ENCODE data around the gene RCHY1. TPM values are rescaled to one million over a fixed set of nuclear protein-coding genes. Genes with fewer than 3 reads are reported as not detected.

The RCHY1 gene
- total RNA-seq, 6 donors from 2014 or later = 4.1 to 39.5 (median 26.1) TPM

GRCh38 chr4:75505630-75506029 is 8.6 kb downstream of the RCHY1 start:
- Histone ChIP-seq H3K27ac (no peak overlapping the region), H3K36me3 (peaks cover 0 to 64% (median 24%) of the 10 kb centered on the region in 4 donors), H3K4me1 (peaks cover 6 to 9% (median 8%) of the 10 kb centered on the region in 4 donors), H3K4me3 (no peak overlapping the region), H3K27me3 (no peaks in the 10 kb centered on the region), H3K9me3 (no peaks in the 10 kb centered on the region)
- WGBS, 2 donors = 74 to 77% methylated on average over 2 of the region's 2 CpGs
- DNase-seq (no peak), ATAC-seq (ENCODE audit: low FRiP score in 2 of 2) (no peak)
- TF ChIP-seq EP300 (IDR thresholded peaks at IDR 0.05) (no peak), CTCF (IDR thresholded peaks at IDR 0.05) (no peak), POLR2AphosphoS5 (IDR thresholded peaks at IDR 0.05) (no peak), POLR2A (IDR thresholded peaks at IDR 0.05) (no peak)

- ATAC-seq (ENCODE audit: low FRiP score in 2 of 2) = no peak
- TF ChIP-seq POLR2AphosphoS5 (IDR thresholded peaks at IDR 0.05) (no peak), CTCF (IDR thresholded peaks at IDR 0.05) (no peak), EP300 (IDR thresholded peaks at IDR 0.05) (no peak), POLR2A (IDR thresholded peaks at IDR 0.05) (no peak)
- Histone ChIP-seq H3K36me3 (peaks cover 0 to 72% (median 26%) of the 10 kb centered on the region in 4 donors), H3K4me1 (peaks cover 0 to 5% (median 0%) of the 10 kb centered on the region in 4 donors), H3K9me3 (no peaks in the 10 kb centered on the region), H3K27me3 (no peaks in the 10 kb centered on the region), H3K4me3 (no peak overlapping the region), H3K27ac (no peak overlapping the region)
- WGBS, 2 donors = 94 to 95% methylated on average over 2 of the region's 2 CpGs
- no peak for DNase-seq
These were observed 11.5 kb downstream of the RCHY1 start for GRCh38 chr4:75502671-75503070.

- ATAC-seq (ENCODE audit: low FRiP score in 2 of 2) = no peak
- no peak for DNase-seq
- 91 to 97% methylated on average over 2 of the region's 2 CpGs for WGBS, 2 donors
- Histone ChIP-seq H3K27me3 (no peaks in the 10 kb centered on the region), H3K4me3 (no peak overlapping the region), H3K9me3 (no peaks in the 10 kb centered on the region), H3K27ac (no peak overlapping the region), H3K36me3 (peaks cover 0 to 51% (median 19%) of the 10 kb centered on the region in 4 donors), H3K4me1 (peaks cover 0 to under 1% (median 0%) of the 10 kb centered on the region in 4 donors)
- TF ChIP-seq CTCF (IDR thresholded peaks at IDR 0.05) (no peak), POLR2A (IDR thresholded peaks at IDR 0.05) (no peak), POLR2AphosphoS5 (IDR thresholded peaks at IDR 0.05) (no peak), EP300 (IDR thresholded peaks at IDR 0.05) (no peak)
These were observed 14.3 kb downstream of the RCHY1 start for GRCh38 chr4:75499900-75500299.

- H3K27me3 ChIP-seq = no peaks in the 10 kb centered on the region
- TF ChIP-seq POLR2AphosphoS5 (IDR thresholded peaks at IDR 0.05) (no peak), POLR2A (IDR thresholded peaks at IDR 0.05) (no peak), EP300 (IDR thresholded peaks at IDR 0.05) (no peak), CTCF (IDR thresholded peaks at IDR 0.05) (no peak)
- H3K27ac ChIP-seq = no peak overlapping the region
- ATAC-seq (ENCODE audit: low FRiP score in 2 of 2) (no peak), DNase-seq (no peak)
- H3K36me3 ChIP-seq = peaks cover 0 to 43% (median 15%) of the 10 kb centered on the region in 4 donors
- H3K4me3 ChIP-seq = no peak overlapping the region
- H3K4me1 ChIP-seq = peaks cover 0 to 10% (median 0%) of the 10 kb centered on the region in 4 donors
- 82 to 85% methylated on average over 2 of the region's 2 CpGs for WGBS, 2 donors
- no peaks in the 10 kb centered on the region for H3K9me3 ChIP-seq
These were observed 16.2 kb downstream of the RCHY1 start for GRCh38 chr4:75498041-75498440.

GRCh38 chr4:75497133-75497532 is 17.1 kb downstream of the RCHY1 start:
- no peak for ATAC-seq (ENCODE audit: low FRiP score in 2 of 2)
- peaks cover 0 to 43% (median 10%) of the 10 kb centered on the region in 4 donors for H3K36me3 ChIP-seq
- no peaks in the 10 kb centered on the region for H3K27me3 ChIP-seq
- no peak overlapping the region for H3K27ac ChIP-seq
- WGBS, 2 donors = 76 to 89% methylated on average over 5 of the region's 5 CpGs
- DNase-seq = no peak
- H3K4me1 ChIP-seq = peaks cover 0 to 10% (median 0%) of the 10 kb centered on the region in 4 donors
- no peak for TF ChIP-seq EP300 (IDR thresholded peaks at IDR 0.05)
- TF ChIP-seq POLR2A (IDR thresholded peaks at IDR 0.05) = no peak
- TF ChIP-seq POLR2AphosphoS5 (IDR thresholded peaks at IDR 0.05) = no peak
- H3K9me3 ChIP-seq = no peaks in the 10 kb centered on the region
- H3K4me3 ChIP-seq = no peak overlapping the region
